ENCODE measurements around the gene SART1.

Gene SART1

DNA sequence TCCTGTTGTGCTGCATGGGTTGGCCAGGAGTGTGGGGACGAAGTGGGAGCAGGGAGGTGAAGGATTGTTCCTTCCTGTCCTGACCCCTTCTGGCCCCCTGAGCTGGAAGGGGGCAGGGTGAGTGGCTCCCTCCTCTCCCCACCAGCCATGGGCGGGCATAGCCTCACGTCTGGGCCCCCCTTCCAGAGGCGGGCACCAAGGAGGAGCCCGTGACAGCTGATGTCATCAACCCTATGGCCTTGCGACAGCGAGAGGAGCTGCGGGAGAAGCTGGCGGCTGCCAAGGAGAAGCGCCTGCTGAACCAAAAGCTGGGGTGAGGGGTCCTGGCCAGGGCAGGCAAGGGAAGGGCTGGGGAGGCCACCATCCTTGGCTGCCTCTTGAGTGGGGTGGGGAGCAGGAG, 3.4 kb downstream of the SART1 start:
- no peak for DNase-seq (ENCODE audit: low read depth)

DNA sequence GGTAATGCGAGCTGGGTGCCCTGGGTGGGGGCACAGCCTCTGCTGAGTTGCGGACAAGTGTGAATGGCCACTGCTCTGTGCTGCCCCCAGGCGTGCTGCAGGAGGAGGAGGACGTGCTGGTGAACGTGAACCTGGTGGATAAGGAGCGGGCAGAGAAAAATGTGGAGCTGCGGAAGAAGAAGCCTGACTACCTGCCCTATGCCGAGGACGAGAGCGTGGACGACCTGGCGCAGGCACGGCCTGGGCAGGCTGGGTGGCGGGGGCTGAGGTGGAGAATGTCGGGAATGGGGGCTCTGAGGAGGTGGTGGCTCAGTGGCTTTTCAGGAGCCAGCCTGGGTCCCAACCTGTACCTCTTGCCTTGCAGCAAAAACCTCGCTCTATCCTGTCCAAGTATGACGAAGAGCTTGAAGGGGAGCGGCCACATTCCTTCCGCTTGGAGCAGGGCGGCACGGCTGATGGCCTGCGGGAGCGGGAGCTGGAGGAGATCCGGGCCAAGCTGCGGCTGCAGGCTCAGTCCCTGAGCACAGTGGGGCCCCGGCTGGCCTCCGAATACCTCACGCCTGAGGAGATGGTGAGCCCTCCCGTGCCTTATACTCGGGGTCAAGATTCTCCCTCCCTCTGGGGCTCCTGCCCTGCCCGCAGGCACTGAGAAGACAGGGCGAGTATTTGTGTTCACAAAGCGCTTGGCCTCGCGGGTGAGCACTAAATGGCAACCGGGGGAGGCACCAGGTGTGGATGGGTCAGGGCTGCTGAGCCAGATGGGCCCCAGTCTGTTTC, 4.6 kb downstream of the SART1 start:
- DNase-seq (ENCODE audit: low read depth): no peak

DNA sequence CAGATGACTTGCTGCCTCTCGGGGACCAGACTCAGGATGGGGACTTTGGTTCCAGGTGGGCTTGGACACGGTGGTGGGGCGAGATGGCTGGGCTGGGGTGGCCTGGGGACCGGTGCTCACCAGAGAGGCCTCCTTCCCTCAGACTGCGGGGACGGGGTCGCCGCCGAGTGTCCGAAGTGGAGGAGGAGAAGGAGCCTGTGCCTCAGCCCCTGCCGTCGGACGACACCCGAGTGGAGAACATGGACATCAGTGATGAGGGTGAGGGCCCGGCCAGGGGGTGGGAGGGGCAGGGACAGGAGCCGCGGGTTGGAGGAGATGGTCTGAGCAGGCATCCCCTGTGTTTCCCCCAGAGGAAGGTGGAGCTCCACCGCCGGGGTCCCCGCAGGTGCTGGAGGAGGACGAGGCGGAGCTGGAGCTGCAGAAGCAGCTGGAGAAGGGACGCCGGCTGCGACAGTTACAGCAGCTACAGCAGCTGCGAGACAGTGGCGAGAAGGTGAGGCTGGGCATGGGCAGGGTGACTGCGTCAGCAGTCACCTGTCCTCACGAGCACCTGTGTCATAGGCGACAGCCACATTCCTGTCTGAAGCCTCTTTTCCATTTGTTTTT, 5.9 kb downstream of the SART1 start:
- no peak for DNase-seq (ENCODE audit: low read depth)

DNA sequence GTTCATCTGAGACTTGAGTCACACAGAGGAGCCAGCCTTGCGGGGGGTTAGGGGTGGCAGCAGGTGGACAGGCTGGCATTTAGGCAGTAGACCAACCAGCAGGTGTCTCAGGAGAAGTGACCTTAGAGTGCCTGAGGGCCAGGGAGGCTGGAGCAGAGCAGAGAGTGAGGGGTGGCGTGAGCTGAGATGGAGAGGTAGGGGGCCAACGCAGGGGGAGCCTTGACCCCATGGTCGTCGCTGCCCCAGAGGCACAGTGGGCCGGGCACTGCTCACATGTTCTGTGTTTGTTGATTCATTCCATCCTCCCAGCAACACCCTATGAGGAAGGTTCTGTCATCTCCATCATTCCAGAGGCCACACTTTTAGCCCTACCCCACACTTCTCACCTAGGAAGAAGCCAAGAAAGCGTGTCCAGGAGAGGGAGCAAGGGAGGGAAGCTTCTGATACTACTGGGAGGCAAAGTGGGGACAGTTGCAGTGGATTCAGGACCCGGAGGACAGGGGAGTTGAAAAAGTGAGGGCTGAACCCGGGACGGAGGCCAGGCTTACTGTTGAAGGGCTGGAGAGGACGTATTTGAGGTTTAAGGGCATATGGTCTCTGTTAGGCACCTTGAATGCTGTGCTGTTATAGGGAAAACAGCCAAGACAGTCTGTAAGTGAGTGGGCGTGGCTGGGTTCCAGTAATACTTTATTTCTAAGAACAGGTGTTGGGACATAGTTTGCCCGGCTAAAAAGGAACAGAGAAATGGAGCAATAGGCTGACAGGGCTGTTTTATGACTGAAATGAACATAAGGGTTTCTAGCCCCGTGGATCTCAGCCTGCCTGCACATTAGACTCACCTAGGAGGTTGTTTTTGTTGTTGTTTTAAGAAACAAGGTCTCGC, 7.3 kb downstream of the SART1 start:
- DNase-seq (ENCODE audit: low read depth): no peak

DNA sequence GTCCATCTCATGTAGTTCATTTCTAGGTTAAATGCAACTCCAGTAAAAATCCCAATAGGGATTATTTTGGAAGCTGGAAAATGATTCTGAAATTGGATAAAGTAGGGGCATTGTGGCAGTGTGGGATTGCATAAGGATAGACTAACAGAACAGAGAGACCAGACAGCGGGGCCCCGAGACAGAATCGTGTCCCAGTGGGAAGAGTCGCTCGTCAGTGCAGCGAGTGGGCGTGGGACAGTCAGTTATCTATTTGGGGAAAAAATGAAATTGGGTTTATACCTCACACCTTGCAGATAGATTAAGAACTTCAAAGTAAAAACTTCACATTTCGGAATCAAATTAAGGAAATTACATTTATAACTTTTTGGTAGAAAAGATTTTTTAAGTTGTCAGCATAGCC, 10.6 kb downstream of the SART1 start:
- no peak for DNase-seq (ENCODE audit: low read depth)

DNA sequence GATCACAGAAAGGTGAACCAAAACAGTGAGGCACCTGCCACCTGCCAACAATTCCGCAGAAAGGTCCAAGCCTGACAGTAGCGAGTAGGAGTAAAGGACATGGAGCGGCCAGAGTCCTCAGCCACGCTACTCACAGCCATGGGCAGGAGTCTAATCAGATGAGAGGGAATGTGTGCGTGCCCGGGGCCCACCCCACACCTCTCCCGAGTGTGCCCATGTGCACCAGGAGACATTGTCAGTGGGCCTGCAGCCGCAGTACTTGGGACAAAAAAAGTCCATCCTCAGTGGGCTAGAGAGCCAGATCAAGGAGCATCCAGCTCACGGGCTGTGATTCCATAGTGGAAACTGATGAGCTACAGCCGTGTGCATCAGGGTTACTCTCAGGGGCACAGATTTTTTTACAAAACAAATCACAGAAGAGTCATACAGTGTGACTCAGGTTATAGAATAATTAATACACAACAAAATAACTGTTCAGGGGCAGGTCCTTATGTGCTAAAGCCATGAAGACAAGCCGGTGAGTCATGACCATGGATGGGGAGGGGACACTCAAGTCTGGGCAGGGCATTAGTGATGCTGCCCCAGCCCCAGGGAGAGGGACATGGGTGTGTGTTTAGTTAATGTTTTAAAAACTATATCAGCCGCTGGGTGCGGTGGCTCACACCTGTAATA, 12.0 kb downstream of the SART1 start:
- DNase-seq (ENCODE audit: low read depth): no peak

DNA sequence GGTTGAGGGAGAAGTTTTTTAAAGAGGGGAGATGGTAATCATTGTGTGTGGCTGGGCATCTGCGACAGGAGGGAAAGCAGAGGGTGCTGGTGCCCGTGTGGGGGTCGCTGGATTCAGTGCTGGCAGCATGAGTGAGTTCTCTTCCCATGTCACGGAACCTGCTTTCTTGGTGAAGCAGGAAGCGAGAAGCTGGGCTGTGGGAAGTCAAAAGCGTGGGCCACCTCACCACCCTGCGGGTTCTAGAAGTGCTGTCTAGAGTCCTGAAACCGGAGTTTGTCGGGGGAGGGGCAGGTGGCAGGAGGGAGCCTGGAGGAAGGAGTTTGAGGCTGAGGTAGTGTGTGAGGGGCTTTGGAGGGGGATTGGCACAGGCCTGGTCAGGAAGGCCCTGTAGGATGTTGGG, 14.2 kb downstream of the SART1 start:
- DNase-seq (ENCODE audit: low read depth): no peak

DNA sequence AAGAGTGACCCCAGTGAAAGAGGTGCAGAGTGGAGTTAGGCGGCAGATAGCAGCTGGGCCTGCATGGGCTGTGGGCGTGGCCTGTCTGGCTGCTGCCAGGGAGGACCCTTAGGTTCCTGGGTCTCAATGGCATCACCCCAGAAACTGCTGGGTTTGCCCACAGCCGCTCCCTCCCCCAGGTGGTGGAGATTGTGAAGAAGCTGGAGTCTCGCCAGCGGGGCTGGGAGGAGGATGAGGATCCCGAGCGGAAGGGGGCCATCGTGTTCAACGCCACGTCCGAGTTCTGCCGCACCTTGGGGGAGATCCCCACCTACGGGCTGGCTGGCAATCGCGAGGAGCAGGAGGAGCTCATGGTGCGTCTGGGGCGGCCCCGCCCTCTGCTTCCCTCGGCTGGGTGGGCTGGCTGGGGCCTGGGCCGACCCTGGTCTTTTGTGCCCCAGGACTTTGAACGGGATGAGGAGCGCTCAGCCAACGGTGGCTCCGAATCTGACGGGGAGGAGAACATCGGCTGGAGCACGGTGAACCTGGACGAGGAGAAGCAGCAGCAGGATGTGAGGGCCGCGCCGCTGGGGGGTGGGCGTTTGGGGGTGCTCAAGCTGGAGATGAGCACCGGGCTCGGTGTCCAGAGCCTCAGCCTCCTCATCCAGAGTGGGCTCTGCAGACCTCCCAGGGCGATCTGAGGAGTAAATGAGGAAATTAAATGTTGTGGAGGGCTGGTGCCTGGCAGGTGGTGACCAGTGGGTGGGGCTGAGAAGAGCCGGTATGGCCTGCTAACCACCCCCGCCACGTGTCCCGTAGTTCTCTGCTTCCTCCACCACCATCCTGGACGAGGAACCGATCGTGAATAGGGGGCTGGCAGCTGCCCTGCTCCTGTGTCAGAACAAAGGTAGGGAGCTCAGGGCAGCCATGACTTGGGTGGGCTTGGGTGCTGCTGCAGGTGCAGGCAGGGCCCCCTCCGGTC, 15.0 kb downstream of the SART1 start:
- no peak for DNase-seq (ENCODE audit: low read depth)

DNA sequence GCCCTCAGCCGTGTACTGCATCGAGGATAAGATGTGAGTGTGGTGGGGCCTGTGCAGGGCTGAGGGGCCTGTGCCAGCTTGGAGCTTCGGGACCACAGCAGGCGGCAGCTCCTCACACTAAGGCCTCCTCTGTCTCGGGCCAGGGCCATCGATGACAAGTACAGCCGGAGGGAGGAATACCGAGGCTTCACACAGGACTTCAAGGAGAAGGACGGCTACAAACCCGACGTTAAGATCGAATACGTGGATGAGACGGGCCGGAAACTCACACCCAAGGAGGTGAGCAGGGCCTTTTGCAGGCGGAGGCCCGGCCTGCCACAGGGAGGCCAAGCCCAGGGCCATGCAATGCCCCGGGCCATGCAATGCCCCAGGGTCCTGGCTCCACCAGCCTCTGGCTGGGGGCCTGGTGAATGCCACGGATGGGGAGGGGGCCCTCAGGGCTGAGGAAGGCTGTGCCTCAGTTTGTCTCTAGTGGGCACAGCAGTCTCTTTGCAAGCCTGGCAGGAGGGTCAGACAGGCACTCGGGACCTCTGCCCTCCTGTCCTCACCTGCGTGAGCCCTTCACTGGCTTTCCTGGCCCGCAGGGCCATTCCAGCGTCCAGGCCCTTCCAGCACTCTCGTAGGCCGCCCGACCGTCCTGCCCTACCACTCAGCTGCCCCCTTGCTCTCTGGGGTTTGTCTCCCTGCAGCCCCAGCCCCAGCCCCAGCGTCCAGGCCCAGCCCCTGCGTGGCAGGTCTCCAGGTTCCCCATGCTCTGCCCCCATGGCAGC, 16.3 kb downstream of the SART1 start:
- no peak for DNase-seq (ENCODE audit: low read depth)

DNA sequence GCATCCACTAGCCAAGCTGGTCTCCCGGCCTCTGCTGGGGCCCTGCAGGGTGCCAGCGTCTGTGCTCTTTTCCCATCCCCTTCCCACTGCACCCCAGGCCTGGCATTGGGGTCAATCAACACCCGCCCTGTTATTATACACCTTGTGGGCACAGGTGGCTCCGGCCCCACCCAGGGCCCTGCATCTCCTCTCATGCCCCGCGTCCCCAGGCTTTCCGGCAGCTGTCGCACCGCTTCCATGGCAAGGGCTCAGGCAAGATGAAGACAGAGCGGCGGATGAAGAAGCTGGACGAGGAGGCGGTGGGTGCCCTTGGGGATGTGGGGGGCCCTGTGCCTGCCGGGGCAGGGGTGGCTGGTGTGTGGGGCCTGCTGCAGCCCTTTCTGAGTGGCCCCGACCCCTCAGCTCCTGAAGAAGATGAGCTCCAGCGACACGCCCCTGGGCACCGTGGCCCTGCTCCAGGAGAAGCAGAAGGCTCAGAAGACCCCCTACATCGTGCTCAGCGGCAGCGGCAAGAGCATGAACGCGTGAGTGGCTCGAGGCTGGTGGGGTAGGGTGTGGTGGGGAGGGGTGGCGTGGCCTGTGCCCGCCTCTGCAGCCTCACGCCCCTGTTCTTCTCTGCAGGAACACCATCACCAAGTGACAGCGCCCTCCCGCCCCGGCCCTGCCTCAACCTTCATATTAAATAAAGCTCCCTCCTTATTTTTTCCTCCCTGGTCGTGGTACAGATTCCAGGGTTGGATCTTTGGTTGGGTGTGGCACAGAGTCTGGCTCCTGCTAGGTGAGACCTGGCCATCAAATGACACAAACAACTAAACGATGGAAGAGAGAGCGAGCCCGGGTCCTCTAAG, 17.1 kb downstream of the SART1 start:
- DNase-seq (ENCODE audit: low read depth): no peak

DNA sequence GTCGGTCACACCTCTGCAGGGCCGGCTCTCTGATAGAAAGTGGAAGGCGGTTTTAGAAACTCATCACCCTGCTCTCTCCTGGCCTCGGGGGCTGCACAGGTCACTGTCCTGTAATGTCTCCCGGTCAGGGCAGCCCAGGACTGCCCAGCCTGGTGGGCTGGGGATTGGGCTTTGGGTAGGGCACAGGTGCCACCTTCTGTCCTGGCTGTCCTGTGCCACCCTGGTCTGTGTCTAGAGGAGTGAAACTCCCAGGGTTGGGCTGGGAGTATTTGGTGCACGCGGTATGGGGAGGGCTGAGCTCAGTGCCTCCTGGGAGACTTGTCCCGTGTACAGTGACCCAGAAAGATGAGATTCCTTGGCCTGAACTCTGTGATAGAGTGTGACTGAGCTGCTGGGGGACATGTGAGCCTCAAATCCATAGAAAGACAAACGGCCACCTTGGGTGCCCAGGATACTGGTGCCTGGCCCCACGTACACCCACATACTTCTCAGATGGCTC, 17.8 kb downstream of the SART1 start:
- no peak for DNase-seq (ENCODE audit: low read depth)

DNA sequence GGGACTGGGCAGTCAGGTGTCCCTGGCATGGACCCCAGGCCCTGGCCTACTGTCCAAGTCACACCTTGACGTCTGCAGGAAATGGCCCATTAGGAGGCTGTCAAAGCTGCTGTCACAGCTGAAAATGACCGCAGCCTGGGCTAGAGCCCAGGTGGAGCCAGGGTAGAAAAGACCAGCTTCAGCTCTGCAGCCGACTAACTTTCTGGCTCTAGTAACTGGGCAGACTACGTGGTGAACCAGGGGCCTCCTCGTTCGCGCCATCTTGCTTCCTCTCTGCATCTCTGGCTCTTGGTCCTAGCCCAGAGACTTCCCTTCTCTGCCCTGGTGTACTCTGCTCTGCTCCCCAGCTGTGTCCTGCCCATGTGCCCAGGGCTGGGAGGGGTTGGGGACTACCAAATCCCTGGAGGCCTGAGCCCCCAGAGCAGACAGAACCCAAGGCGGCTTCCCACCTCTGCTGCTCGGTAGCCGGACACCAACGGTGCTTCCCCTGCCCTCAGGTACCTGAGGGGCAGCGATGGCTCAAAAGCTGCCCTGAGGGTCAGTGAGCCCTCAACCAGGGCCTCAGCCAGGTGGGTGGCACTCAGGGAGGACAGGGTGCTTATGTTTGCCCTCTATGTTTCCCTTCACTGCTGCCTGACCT, 19.7 kb downstream of the SART1 start:
- no peak for DNase-seq (ENCODE audit: low read depth)

DNA sequence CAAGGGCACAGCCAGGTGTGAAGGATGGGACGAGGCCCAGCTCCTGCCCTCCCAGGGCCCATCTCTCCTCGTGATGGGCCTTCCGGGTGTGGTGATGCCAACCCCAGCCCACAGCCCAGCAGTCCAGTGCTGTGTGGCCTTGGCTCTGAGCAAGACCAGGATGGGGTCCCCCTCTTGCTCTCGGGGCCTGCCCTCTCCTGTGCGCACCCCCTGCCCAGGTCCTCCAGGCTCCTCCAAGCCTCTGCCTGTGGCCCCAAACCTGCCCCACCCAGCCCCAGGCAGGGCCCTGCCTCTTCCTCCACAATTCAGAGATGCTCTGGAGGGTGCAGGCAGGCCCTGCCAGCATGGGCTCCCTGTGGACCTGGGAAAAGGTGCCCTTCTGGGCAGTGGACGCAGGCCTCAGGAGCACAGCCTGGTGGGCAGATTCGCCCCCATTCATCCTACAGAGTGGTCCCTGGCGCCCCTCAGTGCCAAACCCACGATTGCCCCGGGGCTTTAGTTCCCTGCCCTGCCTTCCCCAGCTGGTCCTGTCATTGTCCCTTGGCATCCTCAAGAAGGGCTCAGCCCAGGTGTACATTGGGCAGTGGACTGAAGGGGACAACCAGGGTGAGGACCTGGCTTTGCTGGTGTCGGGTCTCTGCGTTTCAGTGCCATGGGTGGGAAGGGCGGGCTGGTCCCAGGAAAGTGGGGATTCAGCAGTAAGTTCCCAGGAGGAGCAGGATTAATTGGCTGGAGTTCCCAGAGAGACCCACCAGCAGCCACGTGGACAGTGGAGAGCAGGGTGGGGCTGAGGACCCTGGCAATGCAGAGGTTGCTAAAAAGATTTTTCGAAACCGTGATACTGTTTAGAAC, 20.7 kb downstream of the SART1 start:
- DNase-seq (ENCODE audit: low read depth): no peak

DNA sequence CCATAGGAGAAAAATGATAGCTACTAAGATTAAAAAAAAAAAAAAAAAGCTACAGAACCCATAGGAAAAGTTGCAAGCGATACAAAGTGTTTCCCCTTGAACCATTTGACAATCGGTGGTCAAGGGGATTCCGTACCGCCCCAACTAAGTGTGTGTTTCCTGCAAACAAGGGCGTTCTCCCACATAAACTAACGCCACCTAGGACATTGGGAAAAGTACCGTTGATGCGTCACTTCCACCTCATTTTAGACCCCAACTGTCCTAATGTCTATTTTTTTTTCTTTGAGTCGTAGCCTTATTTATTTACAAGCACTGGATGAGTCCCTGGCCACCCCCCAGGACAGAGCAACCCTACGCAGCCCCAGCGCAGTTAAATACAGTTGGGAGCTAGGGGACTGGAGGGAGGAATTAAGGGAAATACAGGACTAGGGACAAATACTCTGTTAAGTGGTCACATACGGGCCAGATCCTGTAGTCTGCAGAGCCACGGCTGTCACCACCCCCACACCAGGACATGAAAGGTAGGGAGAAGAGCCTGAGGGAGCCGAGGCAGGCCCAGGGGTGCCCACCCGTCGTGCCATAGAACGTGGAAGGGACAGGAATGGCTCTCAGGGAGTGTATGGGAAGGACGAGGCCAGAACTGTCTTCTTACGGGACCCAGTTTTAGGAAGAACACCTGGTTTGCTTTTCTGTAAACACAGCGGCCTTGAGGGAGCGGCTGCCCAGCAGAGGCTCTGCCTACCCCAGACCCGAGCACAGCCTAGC, 21.5 kb downstream of the SART1 start:
- no peak for DNase-seq (ENCODE audit: low read depth)

DNA sequence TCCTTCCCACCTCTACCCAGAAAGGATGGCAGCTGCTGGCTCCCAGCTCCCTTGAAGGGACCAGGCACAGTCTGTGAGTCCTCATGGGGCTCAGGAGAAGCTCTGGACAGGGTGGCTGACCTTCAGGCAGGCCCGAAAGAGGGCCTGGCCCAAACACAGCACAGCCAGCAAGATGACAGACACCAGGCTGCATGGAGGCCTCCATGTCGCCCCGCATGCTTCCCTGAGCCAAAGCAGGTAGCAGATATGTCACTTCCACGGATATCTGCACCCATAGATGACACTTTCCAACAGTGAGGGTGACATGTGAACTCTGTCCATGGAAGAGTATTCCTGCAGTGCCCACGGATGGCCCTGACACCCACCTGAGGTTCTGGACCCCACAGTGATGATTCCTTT, 22.1 kb downstream of the SART1 start:
- DNase-seq (ENCODE audit: low read depth): no peak

DNA sequence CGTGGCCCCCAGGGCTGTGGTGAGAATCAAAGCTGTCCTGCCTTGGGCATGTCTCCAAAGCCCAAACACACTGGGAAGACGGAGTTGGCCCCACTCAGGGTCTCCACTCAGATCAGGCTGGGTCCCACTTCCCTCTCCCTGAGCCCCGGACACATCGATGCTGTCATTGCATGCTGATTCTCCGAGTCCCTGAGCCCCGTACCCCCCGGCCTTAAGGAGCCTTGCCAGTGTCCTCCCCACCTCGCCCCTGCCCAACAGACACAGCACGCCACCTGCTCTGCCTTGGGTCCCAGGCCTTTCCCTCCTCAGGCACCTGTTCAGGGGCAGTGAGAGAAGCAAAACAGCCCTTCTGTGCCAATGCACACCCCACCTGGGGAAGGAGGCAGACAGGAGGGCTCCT, 25.8 kb downstream of the SART1 start:
- no peak for DNase-seq (ENCODE audit: low read depth)
